Measurements from ENCODE around the gene TMC1.

GRCh38 chr9:72855890-72856523 is 334.6 kb downstream of the TMC1 start:
- no peak for TF ChIP-seq POLR2A (IDR thresholded peaks at IDR 0.05)
- TF ChIP-seq POLR2AphosphoS5 (IDR thresholded peaks at IDR 0.05), result no peak

Data from transverse colon (tissue), 3 donors.